Left ventricle myocardium inferior (tissue), 1 donor: ENCODE data around the gene TPO. TPM values are rescaled to one million over a fixed set of nuclear protein-coding genes. Genes with fewer than 3 reads are reported as not detected.

Source experiments
- DNase-seq: peaks from one replicate; pipeline ENCODE4 v3.0.0-alpha.2; 2020
- H3K27ac ChIP-seq: fragments of 200-600 bp; replicated peaks from 2 replicates; pipeline ENCODE4 v1.8.0; 2021
- H3K27me3 ChIP-seq: fragments of 200-600 bp; 2 replicates; pipeline ENCODE4 v1.8.0; 2021; ENCODE audit warnings: low read depth
- H3K36me3 ChIP-seq: fragments of 200-600 bp; 2 replicates; pipeline ENCODE4 v1.8.0; 2021
- H3K4me1 ChIP-seq: fragments of 200-600 bp; 2 replicates; pipeline ENCODE4 v1.8.0; 2021
- H3K4me3 ChIP-seq: fragments of 200-600 bp; 2 replicates; pipeline ENCODE4 v1.8.0; 2021; ENCODE audit warnings: mild to moderate bottlenecking, moderate library complexity
- H3K9me3 ChIP-seq: fragments of 200-600 bp; replicated peaks from 2 replicates; pipeline ENCODE4 v1.8.0; 2021
- intact Hi-C: fragments of 100-400 bp; cut with micrococcal nuclease; formaldehyde crosslinking; loops from one replicate; pipeline ENCODE4 v1.11.0; 2022
- total RNA-seq: library from RNA; stranded (reverse); fragmentation: NEBNext Ultra II Directional; extraction: Animal tissue kit (Norgen Biotek cat#: 25700); gene quantifications from one replicate; pipeline ENCODE4 v1.2.1, GENCODE V29; 2021
- TF ChIP-seq, protein P1 (sequence below): fragments of 200-600 bp; IDR thresholded peaks from 2 replicates; pipeline ENCODE4 v1.8.0; 2021; ENCODE audit warnings: antibody characterized with exemption, mild to moderate bottlenecking, borderline replicate concordance
- donor health status: DM: no; HTN: yes; CAD: no; lungs with severe emphysema.

TPO gene
- total RNA-seq, 1 donor from 2014 or later: 7.1 TPM

DNA sequence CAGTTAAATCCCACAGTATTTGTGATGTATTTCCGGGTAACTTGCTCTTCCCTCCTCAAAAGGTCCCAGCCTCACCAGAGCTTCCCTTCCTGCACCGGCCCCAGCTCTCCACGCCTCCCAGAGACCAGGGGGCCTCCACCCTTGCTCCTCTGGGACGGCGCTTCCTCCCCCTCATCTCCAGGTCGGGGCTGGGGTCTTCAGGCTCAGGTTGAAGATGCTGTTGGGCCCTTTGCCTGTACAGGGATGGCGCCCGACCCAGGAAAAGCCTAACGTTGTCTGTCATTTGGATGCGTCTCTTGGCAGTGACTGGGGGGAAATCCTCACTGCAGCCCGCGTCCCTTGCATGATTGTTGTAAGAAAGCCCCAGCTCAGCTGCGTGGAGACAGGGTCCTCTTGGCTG is 126.7 kb downstream of the TPO start:
- peaks cover 28% of the 10 kb centered on the region for H3K27me3 ChIP-seq
- intact Hi-C loops: loop anchor here (10.0 kb wide), 2 partner anchors 585 to 685 kb away; partner anchors contain the start of gene SNTG2
- H3K4me1 ChIP-seq: no peaks in the 10 kb centered on the region
- H3K4me3 ChIP-seq: no peak overlapping the region
- TF ChIP-seq, protein P1, sequence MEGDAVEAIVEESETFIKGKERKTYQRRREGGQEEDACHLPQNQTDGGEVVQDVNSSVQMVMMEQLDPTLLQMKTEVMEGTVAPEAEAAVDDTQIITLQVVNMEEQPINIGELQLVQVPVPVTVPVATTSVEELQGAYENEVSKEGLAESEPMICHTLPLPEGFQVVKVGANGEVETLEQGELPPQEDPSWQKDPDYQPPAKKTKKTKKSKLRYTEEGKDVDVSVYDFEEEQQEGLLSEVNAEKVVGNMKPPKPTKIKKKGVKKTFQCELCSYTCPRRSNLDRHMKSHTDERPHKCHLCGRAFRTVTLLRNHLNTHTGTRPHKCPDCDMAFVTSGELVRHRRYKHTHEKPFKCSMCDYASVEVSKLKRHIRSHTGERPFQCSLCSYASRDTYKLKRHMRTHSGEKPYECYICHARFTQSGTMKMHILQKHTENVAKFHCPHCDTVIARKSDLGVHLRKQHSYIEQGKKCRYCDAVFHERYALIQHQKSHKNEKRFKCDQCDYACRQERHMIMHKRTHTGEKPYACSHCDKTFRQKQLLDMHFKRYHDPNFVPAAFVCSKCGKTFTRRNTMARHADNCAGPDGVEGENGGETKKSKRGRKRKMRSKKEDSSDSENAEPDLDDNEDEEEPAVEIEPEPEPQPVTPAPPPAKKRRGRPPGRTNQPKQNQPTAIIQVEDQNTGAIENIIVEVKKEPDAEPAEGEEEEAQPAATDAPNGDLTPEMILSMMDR: no peak
- DNase-seq: no peak
- no peak overlapping the region for H3K27ac ChIP-seq
- H3K36me3 ChIP-seq: no peaks in the 10 kb centered on the region
- H3K9me3 ChIP-seq: no peaks in the 10 kb centered on the region

DNA sequence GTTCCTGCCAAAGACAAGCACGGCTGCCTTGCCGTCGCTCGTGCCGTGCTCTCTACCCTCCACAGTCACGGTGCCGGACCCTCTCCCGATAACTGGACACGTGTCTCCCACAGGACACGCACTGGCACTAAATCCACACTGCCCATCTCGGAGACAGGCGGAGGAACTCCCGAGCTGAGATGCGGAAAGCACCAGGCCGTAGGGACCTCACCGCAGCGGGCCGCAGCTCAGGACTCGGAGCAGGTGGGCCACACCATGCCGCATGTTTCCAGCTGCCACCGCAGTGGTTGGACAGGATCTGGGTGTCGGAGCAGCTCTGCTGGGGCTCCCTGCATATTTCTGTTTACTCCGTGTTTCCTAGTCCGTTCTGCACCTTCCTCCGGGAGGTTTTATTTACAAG is 127.2 kb downstream of the TPO start:
- DNase-seq: no peak
- H3K27me3 ChIP-seq: peaks cover 28% of the 10 kb centered on the region
- no peaks in the 10 kb centered on the region for H3K36me3 ChIP-seq
- H3K9me3 ChIP-seq: no peaks in the 10 kb centered on the region
- H3K4me1 ChIP-seq: no peaks in the 10 kb centered on the region
- TF ChIP-seq, protein P1: no peak
- intact Hi-C loops: loop anchor here (10.0 kb wide), 2 partner anchors 586 to 686 kb away; partner anchors contain the start of gene SNTG2
- H3K27ac ChIP-seq: no peak overlapping the region
- no peak overlapping the region for H3K4me3 ChIP-seq

DNA sequence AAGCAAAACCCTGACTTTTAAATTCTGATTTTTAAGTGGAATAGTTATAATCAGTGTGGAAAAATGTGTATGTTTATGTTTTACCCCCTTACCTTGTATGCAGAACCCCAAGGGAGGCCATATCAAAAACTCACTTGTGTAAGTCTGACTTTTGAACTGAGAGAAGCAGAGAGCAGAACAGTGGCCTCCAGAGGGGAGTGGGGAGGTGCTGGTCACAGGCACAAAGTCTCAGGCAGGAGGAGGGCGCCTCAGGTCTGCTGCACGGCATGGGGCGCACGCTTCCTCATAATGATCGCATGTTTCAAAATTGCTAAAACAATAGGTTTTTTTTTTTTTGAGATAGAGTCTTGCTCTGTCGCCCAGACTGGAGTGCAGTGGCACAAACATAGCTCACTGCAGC is 127.8 kb downstream of the TPO start:
- Histone ChIP-seq H3K27me3 (peaks cover 28% of the 10 kb centered on the region), H3K4me3 (no peak overlapping the region), H3K9me3 (no peaks in the 10 kb centered on the region), H3K27ac (no peak overlapping the region), H3K36me3 (no peaks in the 10 kb centered on the region), H3K4me1 (peaks cover 5% of the 10 kb centered on the region)
- intact Hi-C loops: loop anchor here (10.0 kb wide), 2 partner anchors 586 to 686 kb away; partner anchors contain the start of gene SNTG2
- TF ChIP-seq, protein P1: no peak
- DNase-seq: no peak

DNA sequence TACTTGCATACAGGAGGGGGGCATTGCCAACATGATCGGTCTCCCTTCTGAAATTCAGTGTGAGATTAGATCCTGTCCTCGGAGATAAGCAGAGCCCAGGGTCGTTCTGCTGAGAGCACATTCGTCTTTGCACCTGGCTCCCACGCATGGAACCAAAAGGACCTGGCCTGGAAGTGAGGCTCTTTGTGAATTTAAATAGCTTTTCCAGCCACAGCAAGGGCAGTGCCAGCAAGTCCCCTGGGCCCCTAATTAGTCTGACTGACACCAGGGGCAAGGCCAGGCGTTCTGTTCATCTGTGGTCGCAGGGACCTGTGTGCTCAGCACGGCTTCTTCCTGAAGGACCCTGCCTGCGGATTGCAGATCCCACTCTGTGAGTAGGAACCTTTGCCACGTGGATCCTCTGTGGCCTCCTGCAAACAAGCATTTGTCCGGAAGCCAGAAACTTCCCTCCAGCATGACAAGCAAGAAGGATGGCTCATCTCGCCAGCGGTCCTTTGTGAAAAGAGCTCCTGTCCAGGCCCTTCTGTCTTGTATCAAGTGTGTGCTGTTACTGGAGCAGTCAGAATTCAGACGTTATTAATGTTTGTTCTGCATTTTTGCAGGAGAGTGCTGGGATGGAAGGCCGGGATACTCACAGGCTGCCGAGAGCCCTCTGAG is 128.7 kb downstream of the TPO start:
- Histone ChIP-seq H3K4me3 (no peak overlapping the region), H3K27me3 (peaks cover 34% of the 10 kb centered on the region), H3K4me1 (peaks cover 6% of the 10 kb centered on the region), H3K9me3 (no peaks in the 10 kb centered on the region), H3K27ac (no peak overlapping the region), H3K36me3 (no peaks in the 10 kb centered on the region)
- no peak for DNase-seq
- intact Hi-C loops: loop anchor here (10.0 kb wide), 2 partner anchors 587 to 687 kb away; partner anchors contain the start of gene SNTG2
- TF ChIP-seq, protein P1: no peak

DNA sequence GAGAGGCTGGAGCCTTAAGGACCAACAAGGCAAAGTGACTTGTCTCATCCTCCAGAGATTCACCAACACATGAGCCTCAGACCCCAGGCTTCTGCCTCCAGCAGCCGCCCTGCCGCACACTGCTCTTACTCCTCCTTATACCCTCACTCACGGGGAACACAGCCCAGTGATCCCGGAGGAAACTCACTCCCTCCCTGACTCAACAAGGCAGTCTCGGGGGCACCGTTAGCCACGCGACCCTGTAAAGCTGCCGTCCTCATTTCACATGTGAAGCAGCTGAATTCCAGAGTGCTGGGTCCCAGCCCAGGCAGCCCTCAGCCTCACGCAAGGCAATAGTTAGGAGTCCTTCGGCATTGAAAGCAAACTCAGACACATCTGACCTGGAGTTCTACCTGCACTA is 129.7 kb downstream of the TPO start:
- Histone ChIP-seq H3K9me3 (no peaks in the 10 kb centered on the region), H3K4me3 (no peak overlapping the region), H3K27ac (no peak overlapping the region), H3K36me3 (no peaks in the 10 kb centered on the region), H3K4me1 (peaks cover 6% of the 10 kb centered on the region), H3K27me3 (peaks cover 38% of the 10 kb centered on the region)
- DNase-seq: no peak
- intact Hi-C loops: loop anchor here (10.0 kb wide), 2 partner anchors 588 to 688 kb away; partner anchors contain the start of gene SNTG2
- TF ChIP-seq, protein P1: no peak
